IPS-11a (cell line): ENCODE results near the gene MAPKAPK3.
"Not testable (repeated sequence)": the region's sequence is repeated elsewhere in the genome, so short reads cannot be mapped to it uniquely, and the experiment has no call there.

Experiments
- H3K4me3 ChIP-seq: one replicate; pipeline ENCODE4 v1.5.1; 2013; ENCODE audit warnings: low read depth, low read length, control low read depth

MAPKAPK3 gene

DNA sequence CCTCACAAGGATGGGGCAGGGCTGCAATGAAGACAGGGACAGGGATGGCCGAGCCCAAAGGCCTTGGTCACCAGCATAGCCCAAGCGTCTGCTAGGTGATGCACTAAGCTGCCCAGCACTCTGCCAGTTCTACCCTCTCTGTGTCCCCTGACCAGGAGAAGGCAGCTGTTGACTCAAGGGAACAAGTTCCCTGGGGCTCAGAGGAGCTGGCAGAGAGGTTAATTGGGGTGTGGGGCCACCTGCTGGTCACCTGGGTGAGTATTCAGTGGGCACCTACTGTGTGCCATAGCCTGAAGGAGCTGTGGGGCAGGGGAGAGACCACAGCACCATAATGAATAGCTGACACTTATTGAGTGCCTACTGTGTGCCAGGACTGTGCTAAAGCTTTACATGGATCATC is 35.8 kb downstream of the MAPKAPK3 start:
- no peak overlapping the region for H3K4me3 ChIP-seq

DNA sequence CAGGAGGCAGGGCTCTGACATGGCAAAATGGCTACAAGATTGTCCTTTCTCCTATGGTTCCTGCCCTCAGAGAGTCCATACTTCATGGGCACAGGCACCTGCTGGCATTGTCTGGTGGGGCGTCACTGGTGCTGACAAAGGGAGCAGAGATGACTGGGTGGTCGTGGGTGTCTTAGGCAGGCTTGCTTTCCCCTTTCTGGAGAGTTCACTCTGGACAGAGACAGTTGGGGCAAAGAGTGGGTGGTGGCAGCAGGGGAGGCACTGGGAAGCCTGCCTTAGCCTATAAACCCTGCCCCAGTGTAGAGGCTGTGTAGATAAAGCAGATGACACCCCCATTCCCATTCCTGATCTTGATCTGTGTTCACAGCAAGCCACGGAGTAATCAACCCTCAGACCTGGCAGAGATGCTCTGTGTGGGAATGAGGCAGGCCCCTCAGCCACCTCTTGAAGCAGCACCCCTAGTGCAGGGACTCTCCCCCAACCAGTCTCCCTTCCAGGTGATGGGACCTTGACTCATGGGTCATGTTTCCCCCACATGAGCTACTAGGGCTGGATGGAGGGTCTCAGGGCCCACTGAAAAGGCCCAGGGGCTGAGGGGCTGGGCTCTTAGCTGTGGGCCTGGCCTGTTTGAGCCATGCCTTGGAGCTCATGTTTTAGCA is 37.1 kb downstream of the MAPKAPK3 start:
- no peak overlapping the region for H3K4me3 ChIP-seq

DNA sequence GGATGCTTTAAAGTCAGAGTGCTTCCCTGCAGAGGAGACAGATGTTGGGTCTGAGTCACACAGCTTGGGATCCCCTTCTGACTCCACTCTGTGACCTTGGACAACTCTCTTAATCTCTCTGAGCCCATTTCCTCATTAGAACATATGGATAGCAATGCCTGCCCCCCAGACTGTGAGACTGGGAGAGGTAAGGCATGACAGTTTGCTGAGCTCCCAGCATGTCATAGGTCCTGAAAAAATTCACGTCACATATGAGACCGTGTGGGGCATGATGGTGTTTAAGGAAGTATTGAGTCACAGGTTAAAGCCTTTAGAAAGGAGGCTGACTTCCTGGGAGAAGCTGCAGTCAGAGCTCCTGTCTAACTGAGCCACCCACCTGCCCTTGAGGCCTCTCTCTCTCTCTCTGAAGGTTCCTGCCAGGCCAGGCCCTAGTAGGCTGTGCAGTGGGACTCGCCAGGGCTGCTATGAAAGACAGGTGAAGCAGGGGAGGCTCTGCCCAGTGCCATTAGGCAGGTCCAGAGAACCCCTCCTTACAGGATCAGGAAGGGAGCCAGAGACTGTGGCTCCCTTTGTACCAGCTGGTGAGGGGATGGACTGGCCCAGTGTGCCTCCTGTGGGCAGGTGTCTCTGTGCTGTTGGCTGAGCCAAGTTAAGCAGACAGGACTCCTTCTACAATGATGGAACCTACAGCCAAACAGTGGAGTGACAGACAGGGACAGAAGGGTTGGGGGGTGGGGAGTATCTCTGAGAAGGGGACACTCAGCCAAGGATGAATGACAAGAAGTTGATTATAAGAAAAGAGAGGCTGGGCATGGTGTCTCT is 38.3 kb downstream of the MAPKAPK3 start:
- no peak overlapping the region for H3K4me3 ChIP-seq

- no peak overlapping the region for H3K4me3 ChIP-seq
Measured at GRCh38 chr3:50656417-50657195, 39.7 kb downstream of the MAPKAPK3 start.

GRCh38 chr3:50657407-50657806 is 40.5 kb downstream of the MAPKAPK3 start:
- no peak overlapping the region for H3K4me3 ChIP-seq

DNA sequence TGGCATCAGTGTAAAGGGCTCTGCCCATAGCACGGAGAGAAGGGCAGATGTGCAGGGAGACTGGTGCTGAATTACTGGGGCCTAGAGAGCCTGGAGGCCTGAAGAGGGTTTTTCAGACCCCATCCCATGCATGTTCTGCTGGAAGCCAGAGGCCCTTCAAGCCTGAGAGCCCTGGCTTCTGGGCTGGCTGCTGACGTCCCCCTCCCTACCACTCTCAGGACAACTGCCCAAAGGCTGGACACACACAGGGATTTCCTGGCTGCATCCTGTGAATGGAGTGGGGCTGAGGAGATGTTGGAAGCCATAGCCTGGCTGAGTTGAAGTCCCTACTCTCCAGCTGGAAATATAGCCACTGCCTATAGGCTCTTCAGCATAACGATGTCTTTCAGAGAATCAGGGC is 40.9 kb downstream of the MAPKAPK3 start:
- no peak overlapping the region for H3K4me3 ChIP-seq

- no peak overlapping the region for H3K4me3 ChIP-seq
Measured at GRCh38 chr3:50658416-50658815, 41.5 kb downstream of the MAPKAPK3 start.

DNA sequence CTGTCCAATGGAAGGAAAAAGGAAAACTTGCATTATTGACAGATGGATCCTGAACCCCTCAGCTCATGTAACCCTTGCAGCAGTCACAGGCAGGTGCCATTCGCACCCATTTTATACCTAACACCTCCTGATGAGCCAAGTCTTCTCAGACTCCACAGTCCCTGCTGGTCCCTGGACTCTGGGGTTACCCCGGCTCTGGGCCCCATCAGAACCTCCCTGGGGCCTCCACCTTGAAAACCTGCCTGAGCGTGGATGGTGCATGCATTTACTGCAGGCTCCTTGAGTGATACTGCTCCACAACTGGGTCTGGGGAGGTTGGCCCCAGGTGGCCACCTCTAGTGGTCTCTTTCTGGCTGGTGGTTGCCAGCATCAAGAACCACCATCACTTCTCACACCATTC is 41.9 kb downstream of the MAPKAPK3 start:
- H3K4me3 ChIP-seq, result no peak overlapping the region

GRCh38 chr3:50660386-50660785 is 43.4 kb downstream of the MAPKAPK3 start:
- no peak overlapping the region for H3K4me3 ChIP-seq

DNA sequence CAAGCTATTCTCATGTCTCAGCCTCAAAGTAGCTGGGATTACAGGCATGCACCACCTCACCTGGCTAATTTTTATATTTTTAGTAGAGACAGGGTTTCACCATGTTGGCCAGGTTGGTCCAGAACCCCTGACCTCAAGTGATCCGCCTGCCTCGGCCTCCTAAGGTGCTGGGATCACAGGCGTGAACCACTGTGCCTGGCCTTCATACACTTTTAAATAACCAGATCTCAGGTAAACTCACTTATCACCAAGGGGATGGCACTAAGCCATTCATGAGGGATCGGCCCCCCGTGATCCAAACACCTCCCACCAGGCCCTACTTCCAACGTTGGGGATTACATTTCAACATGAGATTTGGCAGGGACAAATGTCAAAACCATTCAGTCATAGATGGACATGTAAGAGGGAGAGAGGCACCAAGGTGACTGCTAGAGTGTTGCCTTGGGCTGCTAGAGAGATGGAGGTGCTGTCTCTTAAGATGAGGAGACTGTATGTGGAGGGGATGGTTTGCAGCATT is 44.4 kb downstream of the MAPKAPK3 start:
- H3K4me3 ChIP-seq, result no peak overlapping the region

DNA sequence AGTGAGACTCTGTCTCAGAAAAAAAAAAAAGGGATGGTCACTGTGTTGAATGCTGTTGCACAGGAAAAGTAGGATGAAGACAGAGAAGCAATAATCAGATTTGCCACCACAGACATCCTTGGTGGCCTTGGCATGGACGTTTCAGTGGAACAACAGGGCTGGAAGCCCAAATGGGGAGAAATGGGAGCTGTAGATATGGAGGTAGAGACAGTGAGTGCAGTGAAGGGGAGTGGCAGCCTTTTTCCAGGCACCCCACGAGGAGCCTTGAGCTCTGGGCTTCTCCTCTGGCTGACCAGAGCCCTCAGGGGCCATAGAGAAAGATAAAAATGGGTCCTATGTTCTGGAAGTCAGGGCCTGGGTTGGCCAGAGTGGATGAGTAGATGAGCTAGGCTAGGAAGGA is 45.5 kb downstream of the MAPKAPK3 start:
- H3K4me3 ChIP-seq, result no peak overlapping the region

GRCh38 chr3:50665081-50665840 is 48.3 kb downstream of the MAPKAPK3 start:
- H3K4me3 ChIP-seq, result no peak overlapping the region

- not testable (repeated sequence) for H3K4me3 ChIP-seq
Measured at GRCh38 chr3:50665841-50666115, 48.8 kb downstream of the MAPKAPK3 start.

- H3K4me3 ChIP-seq, result no peak overlapping the region
Measured at GRCh38 chr3:50666837-50667236, 49.9 kb downstream of the MAPKAPK3 start.

GRCh38 chr3:50671331-50671730 is 54.4 kb downstream of the MAPKAPK3 start:
- H3K4me3 ChIP-seq, result no peak overlapping the region

- no peak overlapping the region for H3K4me3 ChIP-seq
Measured at GRCh38 chr3:50672656-50673055, 55.7 kb downstream of the MAPKAPK3 start.

GRCh38 chr3:50673931-50674330 is 57.0 kb downstream of the MAPKAPK3 start:
- H3K4me3 ChIP-seq, result peak overlapping the region; percentile 66

GRCh38 chr3:50674349-50675178 is 57.6 kb downstream of the MAPKAPK3 start, which contains the start of gene DOCK3:
Gene DOCK3, plus strand, starts transcription at chr3:50674927. Its CDS starts 337 bp downstream, at chr3:50675264.
- H3K4me3 ChIP-seq, result peak within 1 kb of the TSS; percentile 66

DNA sequence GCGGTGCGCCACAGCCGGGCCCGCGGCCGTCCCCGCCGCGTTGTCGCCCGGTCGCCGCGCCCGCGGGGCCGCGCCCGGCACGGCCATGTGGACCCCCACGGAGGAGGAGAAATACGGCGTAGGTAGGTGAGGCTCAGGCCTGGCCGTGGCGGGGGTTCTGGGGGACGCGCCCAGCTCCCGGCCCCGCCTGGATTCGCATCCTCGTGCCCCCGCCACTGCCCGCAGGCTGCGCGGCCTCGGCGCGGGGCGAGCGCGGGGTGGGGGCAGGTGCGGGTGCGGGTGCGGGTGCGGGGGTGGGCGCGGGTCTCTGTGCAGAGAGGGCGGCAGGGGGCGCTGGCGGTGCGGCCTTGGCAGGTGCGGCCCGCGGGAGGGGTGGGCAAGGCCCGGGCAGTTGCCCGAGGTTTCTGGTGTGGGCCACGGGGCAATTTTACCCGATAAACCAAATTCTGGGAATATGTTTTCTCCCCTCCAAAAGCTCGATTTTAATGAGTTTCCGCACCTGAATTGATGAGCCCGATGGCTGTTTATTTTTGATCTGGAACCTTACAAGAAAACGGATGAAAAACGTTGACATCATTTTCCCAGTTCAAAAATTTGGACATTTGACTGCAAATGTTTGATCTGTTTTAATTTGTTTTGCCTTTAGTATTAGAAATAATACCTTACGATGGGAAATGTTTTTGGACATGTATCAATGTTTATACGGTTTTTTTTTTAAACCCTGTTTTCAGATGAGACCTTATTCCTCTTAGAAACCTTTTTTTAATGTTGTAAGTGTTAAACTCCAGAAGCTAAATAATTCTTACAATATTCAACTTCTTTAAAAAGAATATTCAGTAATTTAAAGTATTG is 58.5 kb downstream of the MAPKAPK3 start:
- H3K4me3 ChIP-seq, result peak overlapping the region; percentile 66
